ENCODE results near the gene MORC3.

DNA sequence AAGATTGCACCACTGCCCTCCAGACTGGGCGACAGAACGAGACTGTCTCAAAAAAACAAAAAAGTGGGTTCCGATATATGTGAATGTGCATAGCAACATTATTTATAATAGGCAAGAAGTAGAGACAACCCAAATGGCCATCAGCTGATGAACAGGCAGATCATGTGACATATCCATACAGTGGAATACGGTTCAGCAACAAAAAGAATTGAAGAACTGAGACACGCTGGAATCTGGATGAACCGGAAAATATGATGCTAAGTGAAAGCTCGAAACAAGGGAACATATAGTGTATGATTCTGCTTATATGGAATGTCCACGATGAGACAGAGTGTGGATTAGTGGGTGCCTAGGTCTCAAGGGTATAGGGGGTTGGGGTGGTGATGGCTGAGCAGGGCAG is 28.5 kb upstream of the MORC3 start:
- TF ChIP-seq CTCF (IDR thresholded peaks at IDR 0.05) (no peak), POLR2A (IDR thresholded peaks at IDR 0.05) (no peak), POLR2AphosphoS5 (IDR thresholded peaks at IDR 0.05) (no peak), EP300 (IDR thresholded peaks at IDR 0.05) (no peak)
